A549 (cell line): ENCODE measurements around the gene CTTN.

Experiments
- EHMT2 ChIP-seq: fragments of 200-600 bp; sonication (generic); IDR thresholded peaks from 2 replicates; pipeline ENCODE4 v1.6.1; 2016; ENCODE audit warnings: antibody characterized with exemption, low read depth, mild to moderate bottlenecking, moderate library complexity
- KDM5A ChIP-seq: fragments of 200-600 bp; sonication (generic); IDR thresholded peaks from 2 replicates; pipeline ENCODE4 v1.6.1; 2016; ENCODE audit warnings: antibody characterized with exemption, mild to moderate bottlenecking
- ZFP36 ChIP-seq: fragments of 450-650 bp; IDR thresholded peaks from 2 replicates; pipeline ENCODE4 v1.6.1; 2014; ENCODE audit warnings: borderline replicate concordance; ENCODE audit not compliant: partially characterized antibody

DNA sequence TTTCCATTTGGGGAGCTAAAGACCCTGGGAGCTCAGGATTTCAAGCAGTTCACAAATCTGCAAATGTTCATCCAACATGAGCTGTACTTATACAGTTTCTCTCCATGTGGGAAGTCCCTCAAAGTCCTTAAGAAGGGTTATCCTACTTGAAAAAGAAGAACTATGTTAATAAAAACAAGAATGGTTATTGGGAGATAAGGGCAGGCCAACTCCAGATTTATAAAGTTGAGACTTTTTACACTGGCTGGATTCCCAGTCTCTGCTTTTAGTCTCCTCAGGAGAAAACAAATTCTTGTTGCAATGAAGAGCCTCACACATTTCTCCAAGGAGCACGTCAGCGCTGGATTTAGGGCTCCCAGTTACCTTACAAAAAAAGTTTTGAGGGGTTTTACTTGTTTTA, 34.2 kb upstream of the CTTN start:
- TF ChIP-seq KDM5A = no peak
- TF ChIP-seq EHMT2 = no peak
- TF ChIP-seq ZFP36 = no peak
